ENCODE measurements around the gene SLC41A2.
A peak's percentile ranks its signal among the peaks of the same experiment; 100 is the strongest.
"Not testable (repeated sequence)": the region's sequence is repeated elsewhere in the genome, so short reads cannot be mapped to it uniquely, and the experiment has no call there.

Gene SLC41A2, protein sequence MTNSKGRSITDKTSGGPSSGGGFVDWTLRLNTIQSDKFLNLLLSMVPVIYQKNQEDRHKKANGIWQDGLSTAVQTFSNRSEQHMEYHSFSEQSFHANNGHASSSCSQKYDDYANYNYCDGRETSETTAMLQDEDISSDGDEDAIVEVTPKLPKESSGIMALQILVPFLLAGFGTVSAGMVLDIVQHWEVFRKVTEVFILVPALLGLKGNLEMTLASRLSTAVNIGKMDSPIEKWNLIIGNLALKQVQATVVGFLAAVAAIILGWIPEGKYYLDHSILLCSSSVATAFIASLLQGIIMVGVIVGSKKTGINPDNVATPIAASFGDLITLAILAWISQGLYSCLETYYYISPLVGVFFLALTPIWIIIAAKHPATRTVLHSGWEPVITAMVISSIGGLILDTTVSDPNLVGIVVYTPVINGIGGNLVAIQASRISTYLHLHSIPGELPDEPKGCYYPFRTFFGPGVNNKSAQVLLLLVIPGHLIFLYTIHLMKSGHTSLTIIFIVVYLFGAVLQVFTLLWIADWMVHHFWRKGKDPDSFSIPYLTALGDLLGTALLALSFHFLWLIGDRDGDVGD

DNA sequence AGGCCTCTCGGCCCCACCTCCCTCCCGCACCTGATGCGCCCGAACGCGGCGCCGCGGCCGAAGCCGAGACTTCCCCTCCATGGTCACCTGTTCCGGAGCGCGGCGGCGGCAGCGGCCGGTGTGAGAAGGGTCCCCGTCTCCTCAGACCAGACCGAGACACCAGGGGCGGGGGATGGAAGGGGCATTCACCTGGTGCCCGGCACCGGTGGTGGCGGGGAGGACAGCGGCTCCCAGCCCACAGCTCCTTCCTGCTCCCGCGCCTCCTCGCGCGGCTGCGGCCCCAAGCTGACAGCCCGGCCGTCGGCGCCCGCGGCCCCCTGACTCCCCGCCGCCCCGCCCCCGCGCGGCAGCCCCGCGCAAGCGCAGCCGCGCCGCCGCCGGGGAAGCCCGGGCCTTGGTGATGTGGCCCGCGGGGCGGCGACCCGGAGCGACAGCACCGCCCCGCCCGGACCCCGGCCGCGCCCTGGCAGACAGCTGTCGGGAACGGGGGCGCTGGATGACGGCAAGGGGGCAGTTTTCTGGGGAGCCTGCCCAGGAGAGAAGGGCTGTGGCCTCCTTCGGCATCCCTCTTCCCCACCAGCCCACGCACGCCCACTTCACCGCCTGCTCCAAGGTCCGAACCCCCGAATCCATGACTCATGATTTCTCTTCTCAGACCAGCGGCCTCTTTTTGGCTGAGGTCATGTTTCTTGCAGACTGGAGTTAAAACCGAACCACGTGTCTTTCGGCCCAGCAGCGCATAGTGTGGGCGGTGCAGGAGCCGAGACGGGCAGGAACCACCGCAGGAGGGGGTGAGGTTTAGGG lies at the start of gene SLC41A2:
TSS of gene SLC41A2 (minus strand) at position 290 of the 804 bp plus-strand sequence. CDS start 29,763 bp downstream, outside the sequence.
- DNase-seq (ENCODE audit: low read depth), result peak; percentile 83

DNA sequence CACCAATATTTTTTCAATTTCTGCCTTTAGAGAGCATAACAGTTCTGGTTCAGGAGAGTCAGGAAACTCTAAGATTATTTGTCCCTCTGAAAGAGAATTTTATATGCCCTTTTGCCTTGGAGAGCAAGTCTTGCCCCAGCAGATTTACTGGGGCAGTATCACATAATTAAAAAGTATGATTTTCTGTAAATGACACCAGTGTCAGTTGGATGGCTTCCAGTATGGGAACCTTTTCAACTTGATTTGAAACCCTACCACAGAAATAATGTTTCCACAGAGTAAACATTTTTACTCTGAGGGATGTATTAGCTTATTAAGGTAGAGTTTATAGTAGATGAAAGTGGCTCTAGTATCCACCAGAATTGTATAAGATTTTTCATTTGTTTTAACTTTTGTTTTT lies 43.4 kb upstream of the SLC41A2 start:
- no peak for DNase-seq (ENCODE audit: low read depth)

DNA sequence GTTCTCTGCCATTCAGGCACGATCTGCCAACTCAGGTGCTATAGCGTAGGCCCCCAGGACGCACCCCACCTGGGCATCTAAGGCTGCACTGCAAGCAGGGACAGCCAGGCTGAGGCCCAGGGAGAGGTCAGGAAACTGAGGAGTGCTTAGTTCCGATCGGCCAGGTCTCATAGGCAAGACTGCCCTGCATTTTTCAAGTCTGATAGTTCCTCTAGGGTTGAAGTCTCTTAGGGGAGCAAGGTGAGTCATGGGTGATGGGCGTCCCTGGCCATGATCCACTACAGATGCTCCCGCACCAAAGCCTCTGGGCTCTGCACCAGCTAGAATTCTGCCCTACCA lies 41.2 kb upstream of the SLC41A2 start:
- DNase-seq (ENCODE audit: low read depth), result no peak

DNA sequence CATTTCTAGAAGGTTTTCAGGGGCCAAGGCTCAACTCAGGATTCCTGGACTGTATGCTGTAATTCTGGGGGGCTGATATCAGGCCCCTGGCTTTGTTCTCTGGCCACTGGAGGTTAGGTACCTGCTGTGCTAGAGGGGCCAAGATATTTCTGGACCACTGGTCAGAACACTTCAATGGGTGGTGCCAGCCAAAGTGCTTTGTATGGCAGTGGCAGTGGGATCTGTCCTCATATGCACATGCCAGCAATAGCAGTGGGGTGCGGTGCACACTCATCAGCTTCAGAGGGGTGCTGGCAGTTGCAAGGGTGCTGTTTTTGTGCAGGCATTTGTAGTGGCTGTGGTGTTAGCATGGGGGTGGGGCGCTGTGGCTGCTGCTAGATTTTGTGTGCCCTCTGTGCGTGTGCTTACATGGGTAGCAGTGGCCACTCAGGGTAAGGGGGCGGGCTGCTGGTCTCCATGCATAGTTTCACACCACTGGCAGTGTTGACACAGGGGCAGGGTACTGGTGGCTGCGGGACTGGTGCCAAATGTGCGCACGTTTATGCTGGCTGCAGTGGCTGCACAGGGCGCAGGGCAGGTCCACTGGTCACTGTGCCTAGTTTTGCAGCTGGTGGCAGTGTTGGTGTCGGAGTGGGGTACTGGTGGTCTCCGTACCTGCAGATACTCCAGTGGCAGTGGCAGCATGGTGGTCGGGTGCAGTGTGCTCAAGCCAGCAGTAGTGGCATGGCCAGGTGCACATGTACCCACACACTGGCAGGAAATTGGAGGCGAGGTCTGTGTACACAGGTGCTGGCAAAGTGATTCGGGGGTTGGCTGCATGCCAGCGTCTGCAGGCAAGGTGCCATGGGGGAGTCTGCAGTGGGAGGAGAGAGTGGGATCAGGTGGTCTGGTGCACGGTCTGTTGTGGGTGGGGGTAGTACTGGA lies 40.6 kb upstream of the SLC41A2 start:
- DNase-seq (ENCODE audit: low read depth), result no peak

DNA sequence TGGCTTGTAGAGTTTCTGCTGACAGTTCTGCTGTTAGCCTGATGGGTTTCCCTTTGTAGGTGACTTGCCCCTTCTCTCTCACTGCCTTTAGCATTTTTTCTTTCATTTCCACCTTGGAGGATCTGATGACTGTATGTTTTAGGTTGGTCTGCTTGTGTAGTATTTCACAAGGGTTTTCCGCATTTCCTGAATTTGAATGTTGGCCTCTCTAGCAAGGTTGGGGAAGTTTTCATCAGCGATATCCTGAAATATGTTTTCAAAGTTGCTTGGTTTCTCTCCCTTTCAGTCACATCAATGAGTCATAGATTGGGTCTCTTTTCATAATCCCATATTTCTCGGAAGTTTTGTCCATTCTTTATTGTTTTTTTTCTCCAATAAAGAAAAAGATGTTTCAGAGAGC lies 39.5 kb upstream of the SLC41A2 start:
- no peak for DNase-seq (ENCODE audit: low read depth)

DNA sequence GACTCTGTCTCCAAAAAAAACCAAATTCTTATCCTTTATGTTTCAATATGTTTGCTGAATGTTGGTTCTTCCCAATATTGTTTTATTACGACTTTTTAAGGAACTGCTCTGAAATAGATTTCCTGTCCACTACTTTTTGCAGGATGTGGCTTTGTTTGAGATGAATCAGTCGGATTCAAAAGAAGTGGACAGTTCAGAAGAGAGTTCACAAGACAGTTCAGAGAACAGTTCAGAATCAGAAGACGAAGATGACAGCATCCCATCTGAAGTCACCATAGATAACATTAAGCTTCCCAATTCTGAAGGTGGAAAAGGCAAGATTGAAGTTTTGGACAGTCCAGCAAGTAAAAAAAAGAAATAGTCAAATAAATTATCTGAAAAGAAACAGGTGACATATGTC lies 36.2 kb upstream of the SLC41A2 start:
- DNase-seq (ENCODE audit: low read depth), result no peak

DNA sequence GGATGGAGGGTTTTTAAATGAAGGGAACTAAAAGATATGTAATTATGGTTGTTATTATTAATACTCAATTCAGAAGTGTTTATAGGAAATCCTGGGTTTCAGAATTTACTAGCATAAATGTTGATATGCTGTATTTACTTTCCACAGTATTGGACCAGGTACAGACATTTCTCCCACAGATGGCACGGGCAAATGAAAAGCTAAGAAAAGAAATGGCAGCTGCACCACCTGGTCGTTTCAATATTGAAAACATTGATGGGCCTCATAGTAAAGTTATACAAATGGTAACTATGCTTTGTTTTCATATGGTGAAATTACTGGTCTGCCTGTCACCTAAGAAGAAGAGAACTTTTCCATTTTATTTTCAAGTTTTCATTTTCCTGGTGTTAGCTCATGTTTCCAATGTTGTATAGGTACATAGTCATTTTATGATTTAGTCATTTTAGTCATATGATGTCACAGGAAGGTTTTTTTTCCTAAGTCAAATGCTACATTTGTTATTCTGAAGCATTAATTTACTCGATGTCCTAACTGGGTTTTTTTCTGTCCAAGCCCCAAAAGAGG lies 33.6 kb upstream of the SLC41A2 start:
- DNase-seq (ENCODE audit: low read depth), result no peak

DNA sequence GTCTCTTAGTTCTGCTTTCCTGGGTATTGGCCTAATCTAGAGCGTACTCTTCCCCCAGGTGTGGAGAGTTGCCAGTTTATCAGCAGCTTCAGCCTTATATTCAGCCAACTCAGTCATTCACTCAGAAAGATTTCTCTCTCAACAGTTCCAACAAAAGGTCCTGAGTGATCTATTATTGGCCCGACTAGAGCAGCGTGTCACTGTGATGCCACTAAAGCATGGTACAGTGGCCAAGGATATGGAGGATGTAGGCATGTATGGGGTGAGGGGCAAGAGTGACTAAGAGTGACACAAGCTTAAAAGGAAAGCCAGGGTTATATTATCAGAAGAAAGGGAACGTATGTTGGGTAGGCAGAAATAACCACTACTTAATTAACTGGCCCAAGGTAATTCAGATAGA lies 32.9 kb upstream of the SLC41A2 start:
- no peak for DNase-seq (ENCODE audit: low read depth)

DNA sequence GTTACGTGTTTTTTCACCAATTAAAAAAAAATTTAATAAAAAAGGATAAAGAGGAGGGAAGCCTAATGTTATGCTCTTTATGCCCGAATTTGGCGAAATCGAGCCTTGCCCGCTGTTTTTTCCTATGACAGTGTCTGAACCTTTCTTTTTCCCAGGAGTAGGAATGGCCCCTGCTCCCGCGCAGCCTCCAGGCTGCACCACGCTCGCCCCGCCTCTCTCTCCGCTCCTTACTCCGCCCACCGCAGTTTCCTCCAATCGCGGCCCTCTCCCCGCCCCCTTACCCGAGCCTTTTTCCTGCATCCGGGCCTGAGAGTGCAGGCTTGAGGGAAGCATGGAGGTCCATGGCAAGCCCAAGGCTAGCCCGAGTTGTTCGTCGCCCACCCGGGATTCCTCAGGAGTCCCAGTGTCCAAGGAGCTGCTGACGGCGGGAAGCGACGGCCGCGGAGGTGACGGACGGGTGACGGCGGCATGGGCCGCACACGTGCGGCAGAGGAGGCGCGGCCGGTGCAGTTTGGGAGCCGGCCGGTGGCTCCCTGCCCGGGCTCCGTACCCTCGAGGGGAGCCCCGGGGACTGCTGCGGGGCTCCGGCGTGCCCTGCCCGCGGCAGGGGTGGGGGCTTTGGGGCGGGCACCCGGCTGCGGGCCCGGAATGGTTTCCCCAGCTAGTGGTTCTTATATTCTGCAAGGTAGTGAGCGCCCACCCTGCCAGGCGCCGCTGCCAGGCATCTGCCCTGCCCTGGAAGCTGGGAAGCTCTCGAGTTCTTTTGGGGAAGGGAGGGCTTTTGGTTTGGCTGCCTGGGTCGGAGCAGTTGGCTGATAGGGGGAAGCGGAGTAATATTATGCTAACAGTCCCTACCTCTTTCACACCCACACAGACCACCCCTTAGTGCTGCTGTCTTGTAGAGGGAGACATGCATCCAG lies 28.2 kb upstream of the SLC41A2 start, which contains the start of gene NOPCHAP1:
TSS of gene NOPCHAP1 (plus strand) at position 295 of the 920 bp plus-strand sequence. CDS start at position 332, 37 bp downstream.
- DNase-seq (ENCODE audit: low read depth), result peak; percentile 77

DNA sequence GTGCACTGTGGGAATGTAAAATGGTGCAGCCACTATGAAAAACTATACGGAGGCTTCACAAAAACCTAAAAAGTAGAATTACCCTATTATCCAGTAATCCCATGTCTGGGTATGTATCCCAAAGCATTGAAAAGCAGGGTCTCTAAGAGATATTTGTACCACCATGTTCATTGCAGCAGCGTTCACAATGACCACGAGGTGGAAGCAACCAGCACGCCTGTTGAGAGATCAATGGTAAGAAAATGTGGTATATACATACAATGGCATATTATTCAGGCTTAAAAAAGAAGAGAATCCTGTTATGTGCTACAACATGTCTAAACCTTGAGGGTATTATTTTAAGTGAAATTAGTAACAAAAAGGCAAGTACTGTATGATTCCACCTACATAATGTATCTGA lies 27.1 kb upstream of the SLC41A2 start:
- no peak for DNase-seq (ENCODE audit: low read depth)

DNA sequence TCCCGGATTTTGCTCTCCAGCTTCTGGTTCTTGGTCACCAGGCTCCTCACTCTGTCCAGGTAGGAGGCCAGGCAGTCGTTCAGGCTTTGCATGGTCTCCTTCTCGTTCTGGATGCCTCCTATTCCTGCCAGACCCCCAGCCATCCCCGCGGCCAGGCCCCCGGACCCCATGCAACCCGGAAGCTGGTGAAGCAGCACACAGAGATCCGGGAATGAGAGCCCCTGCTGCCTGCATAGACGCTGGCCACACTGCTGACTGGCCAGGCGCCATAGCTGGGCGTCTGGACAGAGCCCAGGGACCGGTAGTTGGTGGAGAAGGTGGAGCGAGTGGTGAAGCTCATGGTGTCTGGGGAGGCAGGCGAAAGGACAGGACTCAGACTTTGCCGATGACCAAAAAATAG lies 19.6 kb upstream of the SLC41A2 start:
- DNase-seq (ENCODE audit: low read depth), result not testable (repeated sequence)

DNA sequence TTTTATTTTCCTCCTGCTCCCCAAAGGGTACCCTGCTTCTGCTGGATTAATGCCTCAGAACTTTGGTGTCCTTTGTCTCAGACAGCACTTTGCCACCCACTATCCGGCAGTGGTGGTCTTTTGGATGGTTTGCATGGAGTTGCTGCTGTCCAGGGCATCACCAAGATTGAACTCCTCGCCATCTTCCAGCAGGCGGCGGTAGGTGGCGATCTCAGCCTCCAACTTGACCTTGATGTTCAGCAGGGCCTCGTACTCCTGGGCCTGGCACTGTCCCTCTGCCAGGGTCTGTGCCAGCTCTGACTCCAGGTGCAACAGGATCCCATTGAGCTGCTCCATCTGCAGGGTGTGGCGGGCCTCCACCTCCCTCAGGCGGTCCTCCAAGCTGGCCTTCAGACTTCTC lies 18.6 kb upstream of the SLC41A2 start:
- no peak for DNase-seq (ENCODE audit: low read depth)

DNA sequence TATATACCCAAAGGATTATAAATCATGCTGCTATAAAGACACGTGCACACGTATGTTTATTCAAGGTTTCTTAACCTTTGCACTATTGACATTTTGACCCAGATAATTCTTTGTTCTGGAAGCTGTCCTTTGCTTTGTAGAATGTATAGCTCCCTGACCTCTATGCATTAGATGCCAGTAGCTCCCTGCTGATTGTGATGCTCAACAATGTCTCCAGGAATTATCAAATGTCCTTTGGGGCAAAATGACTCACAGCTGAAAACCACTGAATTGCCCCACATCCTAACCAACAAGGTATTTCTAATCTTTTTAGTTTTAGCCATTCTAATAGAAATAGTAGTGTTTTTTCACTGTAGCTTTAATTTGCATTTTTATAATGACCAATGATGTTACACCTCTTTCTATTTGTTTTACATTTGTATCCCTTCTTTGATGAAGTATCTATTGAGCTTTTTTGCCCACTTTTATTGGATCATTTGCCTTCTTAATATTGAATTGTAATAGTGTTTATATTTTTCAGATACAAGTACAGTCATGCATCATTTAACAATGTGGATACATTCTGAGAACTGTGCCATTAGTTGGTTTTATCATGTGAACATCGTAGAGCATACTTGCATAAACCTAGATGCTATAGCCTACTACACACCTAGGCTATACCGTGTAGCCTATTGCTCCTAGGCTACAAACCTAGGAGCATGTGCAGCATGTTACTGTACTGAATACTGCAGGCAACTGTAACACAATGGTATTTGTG lies 17.7 kb upstream of the SLC41A2 start:
- no peak for DNase-seq (ENCODE audit: low read depth)

DNA sequence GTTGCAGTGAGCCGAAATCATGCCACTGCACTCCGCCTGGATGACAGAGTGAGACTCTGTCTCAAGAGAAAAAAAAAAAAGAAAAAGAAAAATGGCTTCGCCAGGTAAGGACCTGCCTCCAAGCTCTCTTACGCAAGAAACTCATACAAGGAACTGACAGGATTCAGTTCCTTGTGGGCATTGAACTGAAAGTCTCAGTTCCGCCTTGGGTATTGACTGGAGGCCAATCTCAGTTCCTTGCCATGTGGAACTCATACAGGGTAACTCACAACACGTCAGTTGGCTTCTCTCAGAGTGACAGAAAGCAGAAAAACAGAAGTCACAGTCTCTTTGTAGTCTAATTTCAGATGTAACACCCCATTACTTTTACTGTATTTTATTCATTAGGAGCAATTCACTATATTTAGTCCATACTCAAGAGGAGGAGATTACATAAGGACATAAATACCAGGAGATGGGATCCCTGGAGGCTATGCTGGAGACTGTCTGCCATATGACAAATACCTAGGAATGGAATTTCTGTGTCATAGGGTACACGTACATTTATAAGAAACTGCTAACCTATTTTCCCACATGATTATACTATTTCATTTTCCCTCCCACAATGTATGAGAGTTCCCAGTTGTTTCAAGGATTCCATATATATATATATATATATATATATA lies 16.7 kb upstream of the SLC41A2 start:
- no peak for DNase-seq (ENCODE audit: low read depth)

DNA sequence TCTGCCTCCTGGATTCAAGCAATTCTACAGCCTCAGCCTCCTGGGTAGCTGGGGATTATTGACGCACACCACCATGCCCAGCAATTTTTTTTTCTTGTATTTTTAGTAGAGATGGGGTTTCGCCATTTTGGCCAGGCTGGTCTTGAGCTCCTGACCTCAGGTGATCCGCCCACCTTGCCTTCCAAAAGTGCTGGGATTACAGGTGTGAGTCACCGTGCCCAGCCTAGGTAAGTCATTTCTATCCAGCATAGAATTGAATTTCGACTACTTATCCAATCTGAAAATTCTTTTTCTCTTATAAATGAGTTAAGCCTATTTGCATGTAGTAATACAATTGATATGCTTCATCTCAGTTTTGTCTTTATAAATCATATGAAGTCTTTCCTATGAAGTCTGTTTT lies 15.2 kb upstream of the SLC41A2 start:
- DNase-seq (ENCODE audit: low read depth), result no peak

DNA sequence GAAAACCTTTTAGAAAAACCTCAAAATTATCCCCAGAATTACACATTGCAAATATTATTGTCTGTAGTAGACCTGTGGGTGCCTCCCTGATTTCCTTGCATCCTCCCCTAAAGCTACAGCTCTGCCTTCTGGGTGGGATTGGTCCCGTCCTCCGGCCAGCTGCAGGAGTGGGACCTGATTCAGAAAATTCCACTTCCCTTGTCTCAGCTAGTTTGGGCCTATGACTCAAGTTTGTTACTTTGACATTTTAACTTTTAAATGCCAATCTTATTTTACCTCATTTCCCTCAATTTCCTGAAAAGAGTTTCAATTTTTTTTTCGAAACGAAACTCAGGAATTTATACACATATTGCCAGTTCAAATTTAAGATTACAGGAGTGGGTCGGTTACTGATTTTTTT lies 13.2 kb upstream of the SLC41A2 start:
- no peak for DNase-seq (ENCODE audit: low read depth)

DNA sequence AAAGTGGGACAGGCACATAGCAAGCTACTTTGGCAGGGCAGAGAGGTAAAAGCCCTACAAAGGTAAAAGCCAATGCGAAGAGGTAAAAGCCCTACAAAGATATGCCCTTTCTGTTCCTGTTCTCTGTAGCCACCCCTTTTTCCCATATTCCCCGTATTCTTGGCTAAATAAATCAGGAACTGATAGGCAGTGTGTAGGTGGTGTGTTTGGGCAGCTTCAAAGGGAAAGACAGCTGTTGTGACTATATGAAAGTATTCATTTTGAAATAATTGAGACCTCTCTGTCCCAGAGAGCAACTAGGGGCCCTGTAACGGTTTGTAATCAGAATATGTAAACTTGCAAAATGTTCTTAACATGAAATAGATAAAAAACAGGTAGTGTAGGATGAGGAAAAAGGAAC lies 11.3 kb upstream of the SLC41A2 start:
- no peak for DNase-seq (ENCODE audit: low read depth)

DNA sequence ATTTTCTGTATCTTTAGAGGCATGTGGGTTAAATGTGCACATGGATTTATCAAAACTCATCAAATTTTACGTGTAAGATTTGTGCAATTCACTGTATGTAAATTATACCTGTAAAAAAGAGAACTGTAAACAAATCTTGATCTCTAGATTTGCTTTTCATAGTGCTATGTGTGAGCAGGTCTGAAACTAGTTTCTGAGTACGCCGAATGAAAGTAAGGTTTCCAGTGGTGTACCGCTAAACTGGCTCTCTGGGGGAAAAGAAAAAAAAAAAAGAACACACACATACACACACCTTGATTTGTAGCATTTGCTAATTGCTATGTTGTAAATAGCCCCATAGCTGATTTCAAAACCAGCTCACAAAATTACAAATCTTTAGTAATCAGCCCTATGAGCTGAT lies 8.6 kb upstream of the SLC41A2 start:
- DNase-seq (ENCODE audit: low read depth), result no peak

DNA sequence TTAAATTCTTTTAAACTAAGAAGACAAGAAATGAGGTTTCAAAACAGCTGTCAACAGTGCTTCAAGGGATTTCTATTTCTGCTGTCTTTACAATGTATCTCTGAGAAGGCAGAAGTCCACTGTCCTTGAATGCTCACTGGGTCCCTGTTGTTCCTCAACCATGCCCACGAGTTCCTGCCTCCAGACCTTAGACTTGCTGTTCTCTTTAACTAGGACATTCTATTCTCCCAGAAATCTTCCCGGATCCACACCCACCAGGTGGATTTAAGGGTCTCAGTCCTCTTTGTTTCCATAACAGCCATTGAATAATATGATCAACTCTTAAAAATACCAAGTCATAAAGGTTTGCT lies 6.7 kb upstream of the SLC41A2 start:
- no peak for DNase-seq (ENCODE audit: low read depth)
